KBM-7 (cell line): ENCODE data around the gene NFRKB.
"Not testable (repeated sequence)": the region's sequence is repeated elsewhere in the genome, so short reads cannot be mapped to it uniquely, and the experiment has no call there.

Source experiments
- DNase-seq: peaks from one replicate; pipeline ENCODE4 v3.0.0-alpha.2; 2015
- in situ Hi-C: fragments of 300-500 bp; cut with MboI; formaldehyde crosslinking; loops from 2 replicates; pipeline ENCODE4 v1.14.3; 2020; ENCODE audit warnings: low sequenced_read_pairs, low pct_unique_long_range_greater_than_20kb, mixed read lengths

Gene NFRKB

DNA sequence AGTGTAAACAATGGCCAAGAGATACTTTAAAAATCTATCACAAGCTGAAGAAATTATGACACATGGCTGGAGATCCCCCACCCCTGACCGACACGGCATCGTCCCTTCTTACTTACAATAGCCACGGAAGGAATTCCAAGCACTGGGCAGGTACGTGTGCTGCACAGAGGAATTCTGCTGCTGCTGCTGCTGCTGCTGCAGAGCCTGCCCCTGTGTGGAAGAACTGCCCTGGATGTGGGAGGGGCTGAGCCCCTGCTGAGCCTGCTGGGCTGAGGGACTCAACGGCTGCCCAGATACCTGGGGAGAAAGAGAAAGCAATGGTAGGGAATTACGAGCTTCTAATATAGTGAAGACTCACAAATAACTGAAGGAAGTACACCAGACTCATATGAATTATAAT, 15.0 kb upstream of the NFRKB start:
- in situ Hi-C loops = no loop called here
- no peak for DNase-seq

DNA sequence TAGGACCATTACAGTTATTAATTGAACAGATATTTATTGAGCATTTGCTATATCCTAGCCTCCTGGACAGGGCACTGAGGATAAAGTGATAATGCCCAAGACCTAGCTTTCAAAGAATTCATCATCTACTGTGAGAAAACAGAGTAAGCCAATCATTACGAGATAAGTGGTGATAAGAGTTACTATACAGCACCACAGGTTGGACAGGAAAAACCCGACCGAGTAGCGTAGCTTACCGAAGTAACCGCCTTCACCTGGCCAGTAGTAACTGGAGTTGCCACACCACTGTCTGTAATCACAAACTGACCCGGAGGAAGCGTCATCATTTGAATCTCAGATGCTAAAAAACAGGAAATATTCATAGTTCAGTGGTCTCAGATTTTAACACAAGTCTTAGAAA, 10.0 kb upstream of the NFRKB start:
- DNase-seq = no peak
- in situ Hi-C loops = no loop called here

DNA sequence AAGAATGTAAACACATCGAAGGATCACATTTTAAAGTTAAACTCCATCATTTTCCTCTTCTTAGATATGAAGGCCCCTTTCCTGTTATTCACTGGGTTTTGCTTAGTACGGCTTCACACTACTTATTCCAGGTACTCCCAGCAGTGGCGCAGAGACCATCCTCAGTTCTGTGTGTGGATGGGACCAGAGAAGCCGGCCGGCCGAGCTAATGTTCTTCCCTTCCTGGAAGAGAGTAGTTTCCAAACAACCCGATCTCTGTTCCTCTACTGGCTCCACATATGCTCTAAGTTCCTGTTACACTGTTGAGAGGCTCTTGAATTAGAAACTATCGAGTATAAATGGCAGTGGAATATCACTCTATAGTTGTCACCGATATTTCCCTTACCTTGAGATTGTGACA, 684 bp upstream of the NFRKB start:
- no peak for DNase-seq
- in situ Hi-C loops = no loop called here

DNA sequence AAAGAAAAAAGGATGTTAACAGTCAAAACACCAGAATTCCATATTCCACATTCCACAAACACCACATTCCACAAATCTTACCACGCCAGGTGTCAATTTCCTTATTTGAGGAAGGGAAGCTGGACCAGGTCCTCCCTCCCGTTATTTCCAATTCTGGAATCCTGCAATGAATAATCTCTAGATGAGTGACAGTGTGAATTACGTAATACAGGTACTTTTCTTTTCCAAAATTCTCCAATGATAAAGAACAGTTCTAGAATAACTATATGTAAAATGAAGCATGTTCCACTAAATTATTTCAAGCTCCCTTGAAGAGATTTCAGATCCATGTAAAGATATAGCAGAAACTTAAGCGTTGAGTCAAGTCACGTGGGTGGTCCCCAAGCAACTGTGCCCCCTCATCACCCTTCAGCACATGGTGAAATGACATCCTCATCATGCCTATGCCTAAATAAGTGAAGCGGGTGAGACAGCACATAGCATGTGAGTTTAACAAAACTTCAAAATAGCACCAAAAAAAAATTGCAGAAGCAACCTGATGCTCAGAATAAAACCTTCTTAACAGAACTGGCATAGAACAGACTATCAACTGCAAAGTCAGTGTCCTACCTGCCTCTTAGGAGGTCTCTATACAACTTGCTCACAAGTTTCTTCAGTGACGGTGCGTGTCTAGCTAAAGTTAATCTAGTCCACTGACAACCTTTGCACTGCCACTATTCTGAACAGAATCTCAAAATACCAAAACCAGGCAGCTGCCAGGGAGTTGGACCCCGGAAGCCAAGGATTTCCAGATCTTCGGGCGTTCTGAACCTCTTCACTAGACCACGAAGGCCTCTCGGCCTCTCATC, 876 bp downstream of the NFRKB start:
- in situ Hi-C loops = no loop called here
- DNase-seq = peak; percentile 44

DNA sequence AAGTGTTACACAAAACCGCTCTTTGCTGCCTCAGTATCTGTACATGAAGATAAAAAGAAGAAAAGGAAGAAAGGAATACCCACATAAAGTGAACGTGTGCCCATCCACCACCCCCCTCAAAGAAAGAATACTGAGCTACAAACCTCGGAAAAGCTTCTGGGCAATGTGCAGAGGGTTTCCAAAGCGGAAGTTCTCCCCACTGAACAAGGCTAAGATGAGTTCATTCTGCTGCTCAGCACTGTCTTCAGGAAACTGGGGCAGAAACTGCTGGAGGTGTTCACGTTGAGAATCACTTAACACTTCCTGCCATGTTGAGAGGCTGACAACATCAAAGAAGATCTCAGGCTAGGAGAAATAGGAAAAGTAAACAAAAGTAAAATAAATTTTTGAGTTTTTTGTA, 6.9 kb downstream of the NFRKB start:
- DNase-seq = no peak
- in situ Hi-C loops = no loop called here

DNA sequence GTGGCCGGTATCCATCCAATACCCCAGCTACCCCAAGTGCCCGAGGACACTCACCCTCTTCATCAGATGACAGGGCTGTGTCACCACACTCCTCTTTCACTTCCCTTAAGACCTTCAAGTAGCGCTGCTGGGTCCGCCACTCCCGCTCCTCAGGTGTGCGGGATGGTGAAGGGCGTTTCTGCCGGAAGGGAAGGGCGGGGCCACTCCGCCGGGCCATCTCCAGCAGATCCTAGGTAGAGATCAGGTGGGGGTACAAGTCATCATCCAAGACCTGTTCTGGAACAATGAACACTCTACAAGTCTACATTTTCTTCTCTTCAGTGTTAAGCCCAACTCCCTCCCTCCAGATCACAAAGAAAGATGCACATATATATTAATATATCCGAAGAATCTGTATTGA, 10.0 kb downstream of the NFRKB start:
- no peak for DNase-seq
- in situ Hi-C loops = no loop called here

DNA sequence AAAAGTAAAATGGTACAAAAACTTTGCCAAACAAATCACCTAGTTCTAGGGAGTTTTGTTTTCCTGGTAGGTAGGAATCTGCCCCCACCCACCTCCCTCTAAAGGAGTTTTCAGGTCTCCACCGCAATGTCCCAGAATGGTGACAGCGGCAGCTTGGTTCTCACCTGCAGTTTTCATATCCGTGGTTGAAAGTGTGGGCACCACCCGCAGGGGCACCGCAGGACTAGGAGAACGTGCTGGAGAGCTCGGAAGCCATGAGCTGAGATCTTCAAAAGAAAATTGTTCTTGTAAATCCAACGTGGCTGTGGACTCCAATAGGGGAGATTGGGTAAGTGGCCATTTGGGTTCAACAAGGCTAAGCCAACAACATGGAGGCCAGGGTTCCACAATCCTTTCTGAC, 10.8 kb downstream of the NFRKB start:
- in situ Hi-C loops = no loop called here
- no peak for DNase-seq

DNA sequence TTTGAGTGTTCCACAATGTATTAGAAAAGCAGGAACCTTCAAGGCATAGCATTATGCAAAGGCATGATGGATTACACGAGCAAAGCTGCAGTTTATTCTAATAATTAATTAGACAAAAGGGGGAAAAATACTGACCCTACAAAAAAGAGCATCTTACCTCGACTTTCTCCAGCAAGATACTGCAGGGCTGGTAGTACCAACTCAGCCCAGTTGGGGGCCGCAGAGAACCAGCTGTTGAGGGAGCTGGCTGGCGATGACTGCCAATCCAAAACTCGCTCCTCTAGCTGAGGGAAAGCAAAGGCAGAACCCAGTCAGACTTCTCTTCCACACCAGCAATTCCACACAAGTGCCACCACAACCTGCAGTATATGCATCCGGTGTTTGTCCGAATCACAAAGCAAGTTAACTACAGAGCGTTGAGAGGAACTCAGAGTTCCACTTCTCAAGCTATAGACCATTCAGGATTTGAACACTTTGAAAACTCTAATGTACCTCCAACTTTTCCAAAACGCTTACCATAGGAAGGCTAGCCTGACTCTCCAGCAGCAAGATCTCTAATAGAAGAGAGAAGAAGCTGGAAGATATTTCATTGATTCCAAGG, 13.7 kb downstream of the NFRKB start:
- peak; percentile 57 for DNase-seq
- in situ Hi-C loops = no loop called here

DNA sequence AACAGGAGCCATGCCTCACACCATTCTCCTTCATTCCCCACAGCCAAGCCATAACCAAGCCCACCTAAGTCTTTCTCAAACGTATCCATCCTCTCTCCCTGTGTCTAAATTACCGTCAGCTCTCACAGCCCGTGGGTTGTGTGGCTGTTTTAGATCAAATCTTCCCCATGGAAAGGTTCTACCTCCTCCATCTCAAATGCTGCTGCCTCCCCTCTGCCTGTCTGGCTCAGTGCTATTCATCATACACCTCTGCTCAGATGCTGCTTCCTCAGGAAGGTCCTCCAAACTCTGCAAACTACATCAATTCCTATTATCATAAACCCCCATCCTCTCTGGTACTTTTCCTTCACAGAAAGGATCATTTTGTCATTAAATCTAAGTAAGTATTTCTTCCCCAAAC, 15.1 kb downstream of the NFRKB start:
- in situ Hi-C loops = no loop called here
- DNase-seq = no peak

DNA sequence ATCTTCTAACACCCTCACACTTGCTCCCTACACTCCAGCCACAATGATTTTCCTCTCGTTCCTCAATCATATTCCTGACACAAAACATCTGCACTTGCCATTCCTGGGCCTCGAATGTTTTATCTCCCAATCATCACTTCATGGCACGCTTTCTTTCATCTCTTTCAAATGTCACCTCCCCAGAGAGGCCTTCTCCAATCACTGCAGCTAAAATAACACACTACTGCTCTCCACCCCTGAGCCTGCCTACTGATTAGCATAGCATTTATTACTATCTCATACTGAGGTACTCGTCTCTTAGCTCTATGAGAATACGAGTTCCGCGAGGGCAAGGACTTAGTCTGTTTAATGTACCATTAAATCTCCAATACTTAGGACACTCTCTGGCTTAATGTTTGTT, 23.5 kb downstream of the NFRKB start:
- DNase-seq = no peak
- in situ Hi-C loops = no loop called here

DNA sequence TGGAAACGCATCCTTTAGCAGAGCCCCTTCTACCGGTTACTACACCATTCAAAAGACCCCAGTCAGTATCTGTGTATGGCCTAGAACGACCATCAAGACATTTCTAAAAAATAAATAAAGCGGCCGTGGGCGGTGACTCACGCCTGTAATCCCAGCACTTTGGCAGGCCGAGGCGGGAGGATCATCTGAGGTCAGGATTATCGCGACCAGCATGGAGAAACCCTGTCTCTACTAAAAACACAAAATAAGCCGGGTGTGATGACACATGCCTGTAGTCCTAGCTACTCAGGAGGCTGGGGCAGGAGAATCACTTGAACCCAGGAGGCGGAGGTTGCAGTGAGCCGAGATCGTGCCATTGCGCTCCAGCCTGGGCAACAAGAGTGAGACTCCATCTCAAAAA, 26.8 kb downstream of the NFRKB start:
- DNase-seq, in situ Hi-C loops: not testable (repeated sequence)

DNA sequence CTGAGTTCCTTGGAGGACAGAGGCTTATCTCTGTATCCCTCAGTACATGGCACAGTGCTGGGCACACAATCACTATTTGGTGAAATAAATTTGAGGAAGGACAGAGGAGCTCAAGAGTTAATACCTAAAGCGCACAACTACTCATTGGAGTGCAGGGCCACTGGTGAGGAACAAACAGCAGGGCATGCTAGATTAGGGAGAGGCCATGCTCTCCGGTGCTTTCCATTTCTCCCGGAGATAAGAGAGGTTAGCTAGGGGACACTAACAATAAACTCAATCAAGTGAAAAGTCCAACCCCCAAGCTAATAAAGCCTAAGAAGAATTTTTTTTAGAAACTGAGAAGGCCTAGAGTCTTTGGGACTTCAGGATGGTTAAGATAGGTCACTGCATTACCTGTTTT, 29.1 kb downstream of the NFRKB start:
- in situ Hi-C loops = no loop called here
- no peak for DNase-seq

DNA sequence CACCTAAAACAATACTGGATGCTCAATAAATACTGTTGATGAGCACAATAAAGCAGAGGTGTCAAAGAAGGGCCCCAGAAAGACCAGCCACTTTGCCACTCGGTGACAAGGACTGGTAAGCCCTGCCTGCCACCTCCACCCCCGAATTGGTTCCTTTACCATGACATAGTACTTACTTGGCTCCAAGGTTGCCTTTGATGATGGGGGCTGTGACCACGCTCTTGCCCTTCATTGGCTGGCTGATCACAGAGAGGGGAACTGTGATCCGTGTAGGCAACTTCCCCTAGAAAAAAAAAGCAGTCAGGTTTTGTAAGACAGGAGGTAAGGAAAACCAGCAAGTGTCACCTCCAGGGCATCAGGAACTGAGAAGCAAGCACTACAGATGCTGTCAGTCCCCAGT, 29.7 kb downstream of the NFRKB start:
- in situ Hi-C loops = no loop called here
- no peak for DNase-seq

DNA sequence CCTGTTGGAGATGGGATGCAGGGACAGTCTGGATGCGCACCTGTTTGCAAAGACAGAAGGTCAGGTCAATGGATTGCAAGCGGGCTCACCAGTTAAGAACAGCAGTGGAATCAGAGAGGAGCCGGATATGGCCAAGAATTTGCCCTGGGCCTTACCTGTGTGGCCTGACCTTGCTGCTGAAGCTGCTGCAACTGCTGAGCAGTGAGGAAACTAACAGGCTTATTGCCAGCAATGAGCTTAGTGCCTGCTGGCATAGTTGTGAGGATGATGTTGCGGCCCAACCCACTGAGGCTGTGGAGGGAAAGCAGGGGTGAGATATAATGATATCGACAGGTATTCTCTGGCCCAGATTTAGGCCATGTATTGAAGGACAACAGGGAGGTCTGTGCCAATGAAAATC, 30.6 kb downstream of the NFRKB start:
- in situ Hi-C loops = no loop called here

DNA sequence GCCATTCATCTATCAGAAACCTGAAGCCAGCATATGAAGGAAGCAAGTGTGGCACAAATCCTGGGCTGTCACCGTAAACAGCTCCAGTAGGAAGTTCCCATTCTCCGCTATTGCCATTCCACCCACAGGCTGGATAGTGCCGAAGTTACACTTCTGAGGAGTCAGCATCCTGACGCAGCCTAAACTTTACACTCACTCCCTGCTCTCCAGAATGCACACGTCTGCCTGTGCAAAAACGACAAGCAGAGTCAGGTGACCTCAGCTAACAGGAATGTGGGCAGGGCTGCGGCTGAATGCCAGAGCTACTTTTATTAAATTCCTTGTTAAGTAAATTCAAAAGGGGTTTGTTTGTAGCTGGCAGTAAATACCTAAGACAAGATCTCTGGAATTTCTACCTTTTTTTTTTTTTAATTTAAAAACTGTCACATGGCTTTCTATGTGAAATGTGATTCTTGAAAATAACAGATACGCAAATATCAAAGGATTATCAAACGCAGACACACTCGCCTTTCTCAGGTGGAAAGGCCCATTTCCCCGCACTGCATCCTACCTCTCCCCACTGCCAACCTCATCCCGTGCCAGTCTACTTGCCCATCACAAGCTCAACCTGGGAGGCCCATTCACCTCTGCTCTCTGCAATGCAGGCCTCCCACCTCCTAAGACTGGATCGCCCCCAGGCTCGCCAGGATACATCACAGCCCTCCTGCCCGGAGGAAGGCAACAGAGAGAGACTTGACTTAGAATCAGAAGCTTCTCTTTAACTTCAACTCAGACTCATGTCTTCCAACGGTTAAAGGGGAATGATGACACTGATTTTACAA, 33.5 kb downstream of the NFRKB start:
- in situ Hi-C loops = no loop called here
- DNase-seq = no peak

More for the DNA sequence above, 30.6 kb downstream of the NFRKB start:
- DNase-seq = no peak

DNA sequence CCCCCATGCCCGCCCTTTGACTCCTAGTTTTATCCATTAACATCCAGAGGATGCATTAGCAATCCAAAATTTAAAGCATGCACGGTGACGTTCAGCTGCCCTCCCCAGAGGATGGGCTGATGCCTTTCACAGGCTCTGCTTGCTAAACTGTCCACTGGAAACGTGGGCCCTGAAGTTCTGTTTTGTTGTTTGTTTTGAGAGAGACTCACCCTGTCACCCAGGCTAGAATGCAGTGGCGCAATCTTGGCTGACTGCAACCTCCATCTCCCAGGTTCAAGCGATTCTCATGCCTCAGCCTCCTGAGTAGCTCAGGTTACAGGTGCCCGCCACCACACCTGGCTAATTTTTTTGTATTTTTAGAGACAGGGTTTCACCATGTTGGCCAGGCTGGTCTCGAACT, 39.3 kb downstream of the NFRKB start:
- in situ Hi-C loops = no loop called here
- no peak for DNase-seq

DNA sequence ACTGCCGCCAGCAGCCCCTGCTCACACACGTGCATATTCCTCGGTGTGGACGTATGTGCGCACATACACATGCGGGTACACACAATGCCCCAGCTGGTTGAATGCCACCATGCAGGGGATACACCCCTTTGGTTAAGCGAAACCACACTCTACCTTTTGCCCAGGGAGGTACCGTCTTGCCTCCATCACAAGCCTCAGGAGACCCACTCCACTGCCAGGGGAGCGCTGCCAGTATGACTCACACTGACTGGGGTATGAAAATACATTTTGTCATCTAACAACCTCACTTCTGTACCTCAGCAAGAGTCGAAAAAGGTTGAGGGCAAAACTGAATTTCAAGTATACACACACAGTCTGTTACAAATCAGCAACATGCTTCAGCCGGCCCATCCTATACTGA, 40.3 kb downstream of the NFRKB start:
- in situ Hi-C loops = no loop called here
- DNase-seq = no peak

DNA sequence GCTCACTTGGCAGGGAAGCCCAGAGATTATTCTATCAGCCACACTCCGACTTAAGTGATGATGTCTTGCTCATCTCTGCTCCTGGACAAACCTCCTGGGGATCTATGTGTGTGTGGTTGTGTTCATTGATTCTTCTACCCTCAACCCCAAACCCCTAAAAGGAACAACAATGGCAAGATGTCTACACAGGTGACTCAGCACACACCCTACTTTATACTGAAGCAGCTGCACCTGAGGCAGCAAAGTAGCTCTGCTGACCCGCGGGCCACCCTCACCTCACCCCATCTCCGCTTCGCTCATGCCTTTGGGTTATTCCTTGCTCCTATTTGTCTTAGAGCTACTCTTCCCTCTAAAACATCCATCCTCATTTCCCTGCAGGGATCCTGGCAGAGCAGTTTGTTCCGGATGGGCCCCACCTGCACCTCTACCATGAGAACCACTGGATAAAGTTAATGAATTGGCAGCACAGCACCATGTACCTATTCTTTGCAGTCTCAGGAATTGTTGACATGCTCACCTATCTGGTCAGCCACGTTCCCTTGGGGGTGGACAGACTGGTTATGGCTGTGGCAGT, 41.1 kb downstream of the NFRKB start:
- no peak for DNase-seq
- in situ Hi-C loops = no loop called here

DNA sequence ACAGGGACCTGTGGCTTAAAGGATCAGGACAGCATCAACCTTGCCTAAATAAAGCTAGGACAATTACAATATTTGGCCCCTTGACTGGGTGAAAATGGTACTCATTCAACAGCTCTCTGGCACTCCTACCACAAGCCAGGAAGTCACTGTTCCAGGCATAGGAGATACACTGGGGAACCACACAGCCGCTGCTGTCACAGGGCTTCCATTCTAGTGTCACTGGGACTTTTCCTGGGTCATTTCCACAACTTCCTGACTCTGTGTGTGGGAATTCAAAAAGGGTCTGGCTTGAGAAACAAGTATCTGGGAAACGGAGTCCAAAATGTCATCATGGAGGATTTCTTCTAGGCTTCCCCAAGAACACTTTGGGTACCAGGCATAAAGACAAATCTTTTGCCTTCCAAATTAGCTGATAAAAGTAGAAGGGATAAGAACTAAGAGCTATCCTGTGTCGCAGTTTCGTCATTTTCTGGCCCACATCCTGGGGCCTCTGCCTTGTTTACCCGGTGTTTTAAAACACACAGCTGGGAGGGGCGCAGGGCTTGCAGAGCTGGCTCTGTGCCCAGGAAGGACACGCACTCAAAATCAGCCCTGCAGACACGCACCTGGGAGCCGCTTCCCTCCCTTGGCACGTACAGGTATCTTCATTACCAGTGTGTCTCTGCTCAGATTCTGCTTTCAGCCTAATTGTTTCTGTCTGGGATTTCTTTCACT, 41.7 kb downstream of the NFRKB start:
- in situ Hi-C loops = no loop called here
- no peak for DNase-seq
